ENCODE data around the gene NSUN5. TPM values are rescaled to one million over a fixed set of nuclear protein-coding genes. Genes with fewer than 3 reads are reported as not detected.
A peak's percentile ranks its signal among the peaks of the same experiment; 100 is the strongest.

The NSUN5 gene
- total and polyA plus RNA-seq, 2 donors (not counting 3 experiments of a cell fraction or from before 2014, with no cell fraction given), result 4.1 to 6.8 TPM

DNA sequence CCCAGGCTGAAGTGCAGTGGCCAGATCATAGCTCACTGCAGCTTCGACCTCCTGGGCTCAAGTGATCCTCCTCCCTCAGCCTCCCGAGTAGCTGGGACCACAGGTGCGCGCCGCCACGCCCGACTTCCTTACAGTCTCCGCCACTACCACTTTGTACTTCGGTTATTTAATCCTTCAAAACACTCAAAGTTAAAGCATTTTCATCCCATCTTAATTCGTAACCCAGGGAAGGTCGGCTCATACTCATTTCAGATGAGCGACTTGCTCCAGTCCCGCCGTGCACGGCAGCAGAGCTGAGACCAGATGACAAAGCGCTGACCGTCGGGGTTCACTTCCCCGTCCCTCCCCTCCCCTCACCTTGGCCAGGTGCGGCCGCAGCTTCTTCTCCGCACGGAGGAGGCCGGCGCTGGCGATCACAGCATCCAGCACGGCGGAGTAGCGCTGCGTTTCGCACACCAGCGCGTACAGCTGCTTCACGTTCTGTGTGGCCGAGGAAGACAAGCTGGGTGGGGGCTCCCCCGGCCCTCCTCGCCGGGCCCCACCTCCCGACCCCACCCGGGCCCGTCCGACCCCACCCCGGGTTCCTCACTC lies 457 bp downstream of the NSUN5 start:
- peak; percentile 14 for DNase-seq (ENCODE audit: low read depth, low spot score)
- TF ChIP-seq EZH2 (IDR thresholded peaks at IDR 0.05; ENCODE audit: borderline replicate concordance, low read depth, low read length, severe bottlenecking), result no peak
- no peak for TF ChIP-seq POLR2A (IDR thresholded peaks at IDR 0.05; ENCODE audit: low read depth, low read length)
- TF ChIP-seq MAX (IDR thresholded peaks at IDR 0.05; ENCODE audit: insufficient read depth, insufficient read length), result no peak
- no peak for TF ChIP-seq FOS (IDR thresholded peaks at IDR 0.05; ENCODE audit: borderline replicate concordance, insufficient read depth, low read length)
- TF ChIP-seq CTCF (IDR thresholded peaks at IDR 0.05; ENCODE audit: extremely low read depth in 1 of 2, insufficient read depth in 1 of 2, low read depth in 1 of 2, low read length in 2 of 2), result no peak
- no peak for TF ChIP-seq JUN (IDR thresholded peaks at IDR 0.05; ENCODE audit: borderline replicate concordance, insufficient read depth, insufficient read length, low read depth)
- TF ChIP-seq POLR2AphosphoS5 (IDR thresholded peaks at IDR 0.05; ENCODE audit: insufficient read depth, low read depth, low read length), result no peak
- no peak for TF ChIP-seq GATA2 (IDR thresholded peaks at IDR 0.05; ENCODE audit: insufficient read depth, insufficient read length, low read depth, low read length)
- TF ChIP-seq MYC (IDR thresholded peaks at IDR 0.05; ENCODE audit: low read depth, low read length), result no peak
- peak overlapping the region; percentile 73 for H2AFZ ChIP-seq (ENCODE audit: low read depth, low read length)
- no peak overlapping the region for H3K9ac ChIP-seq (replicated peaks; ENCODE audit: extremely low read depth, insufficient read depth, low read length)
- H3K27me3 ChIP-seq (ENCODE audit: control insufficient read depth in 2 of 2, insufficient read depth in 2 of 2, low read length in 2 of 2), result no peaks in the 10 kb centered on the region
- no peaks in the 10 kb centered on the region for H4K20me1 ChIP-seq (replicated peaks; ENCODE audit: control insufficient read depth, extremely low read depth, insufficient read depth, low read length)
- peak overlapping the region in 2 of 3 experiments; percentile 20 to 57 for H3K4me3 ChIP-seq (replicated peaks in 1 of 3; ENCODE audit: insufficient read depth in 1 of 3, low read depth in 1 of 3, low read length in 3 of 3)
- intact Hi-C loops (cut with micrococcal nuclease), result no loop called here
- peak overlapping the region; percentile 50 for H3K4me2 ChIP-seq (ENCODE audit: insufficient read depth, low read length)
- no peak for FAIRE-seq
- H3K36me3 ChIP-seq (ENCODE audit: control insufficient read depth in 2 of 2, extremely low read depth in 1 of 2, insufficient read depth in 2 of 2, low read length in 2 of 2), result no peaks in the 10 kb centered on the region
- H3K4me1 ChIP-seq (ENCODE audit: control insufficient read depth, extremely low read depth, insufficient read depth, low read length), result no peaks in the 10 kb centered on the region
- BruUV-seq (replicated peaks), result no TSS peak
- H3K9me1 ChIP-seq (replicated peaks; ENCODE audit: control insufficient read depth, extremely low read depth, insufficient read depth, low read length), result no peaks in the 10 kb centered on the region
- no peaks in the 10 kb centered on the region for H3K9me3 ChIP-seq (replicated peaks; ENCODE audit: control insufficient read depth, insufficient read depth, low read length)
- ChIA-PET POLR2A (no interaction called here), CTCF (interaction anchor here (0.9 to 1.4 kb wide), 2 partner anchors 16 to 144 kb away, joined by 4 read pairs; no protein-coding TSS in a partner anchor)
- dilution Hi-C loops (cut with MboI; ENCODE audit: extremely low pct_ligation_motif_present, low sequenced_read_pairs), result no loop called here
- no peak overlapping the region for H3K27ac ChIP-seq (ENCODE audit: insufficient read depth, low read depth, low read length)
- no peaks in the 10 kb centered on the region for H3K79me2 ChIP-seq (ENCODE audit: control insufficient read depth, insufficient read depth, low read length)
